ENCODE measurements around the gene PKP1. TPM values are rescaled to one million over a fixed set of nuclear protein-coding genes. Genes with fewer than 3 reads are reported as not detected.

Gene PKP1
- total RNA-seq, 1 experiment from 2014 or later: 0.94 TPM

DNA sequence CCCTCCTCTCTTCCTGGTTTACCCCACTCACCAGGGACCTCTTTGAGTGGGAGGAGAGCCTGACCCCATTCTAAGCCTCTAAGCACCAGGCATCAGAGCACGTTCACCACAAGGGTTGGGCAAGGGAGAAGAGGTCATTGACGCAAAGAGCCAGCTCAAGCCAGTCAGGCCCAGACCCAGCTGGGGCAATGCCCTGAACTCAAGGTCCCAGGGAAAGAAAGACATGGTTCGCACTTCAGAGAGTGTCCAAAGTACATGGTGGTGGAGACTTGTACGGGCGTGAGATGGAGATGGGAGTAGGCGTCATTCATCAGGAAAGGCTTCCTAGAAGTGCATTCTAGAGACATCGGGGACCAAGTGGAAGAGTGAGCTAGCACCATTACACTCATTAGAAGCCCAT lies 7.2 kb downstream of the PKP1 start:
- no peaks in the 10 kb centered on the region for H3K9me2 ChIP-seq (ENCODE audit: insufficient read depth)
- H3K36me3 ChIP-seq (ENCODE audit: low read depth): no peaks in the 10 kb centered on the region
- peaks cover 14% of the 10 kb centered on the region for H3F3A ChIP-seq (ENCODE audit: insufficient read depth, low read depth)
- H2AFZ ChIP-seq: no peak overlapping the region
- no peaks in the 10 kb centered on the region for H4K20me1 ChIP-seq (ENCODE audit: insufficient read depth)
- peaks cover 38% of the 10 kb centered on the region for H3K4me1 ChIP-seq (replicated peaks; ENCODE audit: insufficient read depth)
- H3K4me2 ChIP-seq: peak overlapping the region; percentile 52; the same call in 1 of the 2 replicates
- H3K27me3 ChIP-seq (ENCODE audit: insufficient read depth, low read depth): no peaks in the 10 kb centered on the region
- H3K79me2 ChIP-seq (ENCODE audit: low read depth): no peaks in the 10 kb centered on the region
- CTCF ChIA-PET: interaction anchor here (1.5 kb wide), 1 partner anchor 15 kb away, joined by 5 read pairs; no protein-coding TSS in a partner anchor
- H3K27ac ChIP-seq: no peak overlapping the region
- no TSS peak for BruUV-seq (replicated peaks)
- intact Hi-C loops (cut with micrococcal nuclease; ENCODE audit: unreplicated experiment): no loop called here
- H3K4me3 ChIP-seq: no peak overlapping the region
- H3K9me3 ChIP-seq (ENCODE audit: insufficient read depth, low read depth): no peaks in the 10 kb centered on the region
- POLR2A ChIA-PET (ENCODE audit: unreplicated experiment): no interaction called here
- no peak for DNase-seq
- TF ChIP-seq EZH2 (IDR thresholded peaks at IDR 0.05; ENCODE audit: low read depth): no peak
- TF ChIP-seq, protein P1, sequence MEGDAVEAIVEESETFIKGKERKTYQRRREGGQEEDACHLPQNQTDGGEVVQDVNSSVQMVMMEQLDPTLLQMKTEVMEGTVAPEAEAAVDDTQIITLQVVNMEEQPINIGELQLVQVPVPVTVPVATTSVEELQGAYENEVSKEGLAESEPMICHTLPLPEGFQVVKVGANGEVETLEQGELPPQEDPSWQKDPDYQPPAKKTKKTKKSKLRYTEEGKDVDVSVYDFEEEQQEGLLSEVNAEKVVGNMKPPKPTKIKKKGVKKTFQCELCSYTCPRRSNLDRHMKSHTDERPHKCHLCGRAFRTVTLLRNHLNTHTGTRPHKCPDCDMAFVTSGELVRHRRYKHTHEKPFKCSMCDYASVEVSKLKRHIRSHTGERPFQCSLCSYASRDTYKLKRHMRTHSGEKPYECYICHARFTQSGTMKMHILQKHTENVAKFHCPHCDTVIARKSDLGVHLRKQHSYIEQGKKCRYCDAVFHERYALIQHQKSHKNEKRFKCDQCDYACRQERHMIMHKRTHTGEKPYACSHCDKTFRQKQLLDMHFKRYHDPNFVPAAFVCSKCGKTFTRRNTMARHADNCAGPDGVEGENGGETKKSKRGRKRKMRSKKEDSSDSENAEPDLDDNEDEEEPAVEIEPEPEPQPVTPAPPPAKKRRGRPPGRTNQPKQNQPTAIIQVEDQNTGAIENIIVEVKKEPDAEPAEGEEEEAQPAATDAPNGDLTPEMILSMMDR (conservative IDR thresholded peaks at IDR 0.05): no peak

DNA sequence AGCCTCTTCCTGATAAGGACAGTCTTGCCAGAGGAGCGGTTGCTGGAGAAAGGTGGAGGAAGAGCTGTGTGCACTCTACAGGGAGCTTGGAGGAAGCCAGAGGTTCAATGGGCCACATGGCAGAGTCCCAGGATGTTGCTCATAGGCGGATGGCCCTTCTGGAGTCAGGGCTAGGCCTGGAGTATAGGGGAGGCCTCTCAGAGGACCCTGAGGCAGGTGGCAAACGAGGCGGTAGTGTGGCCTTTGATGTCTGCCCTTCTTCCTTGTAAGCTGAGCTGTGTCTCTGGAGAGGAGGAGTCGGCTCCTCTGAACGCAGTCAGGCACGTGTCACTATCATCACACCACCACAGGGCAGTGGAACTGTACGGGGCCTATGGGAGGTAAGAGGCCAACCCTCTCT lies 8.6 kb downstream of the PKP1 start:
- no peak for DNase-seq
- no TSS peak for BruUV-seq (replicated peaks)
- Histone ChIP-seq H3K9me3 (ENCODE audit: insufficient read depth, low read depth) (no peaks in the 10 kb centered on the region), H3K4me2 (no peak overlapping the region), H3K4me3 (no peak overlapping the region), H2AFZ (no peak overlapping the region), H3K27ac (no peak overlapping the region), H3K9me2 (ENCODE audit: insufficient read depth) (no peaks in the 10 kb centered on the region), H3K79me2 (ENCODE audit: low read depth) (no peaks in the 10 kb centered on the region), H3K36me3 (ENCODE audit: low read depth) (no peaks in the 10 kb centered on the region), H4K20me1 (ENCODE audit: insufficient read depth) (no peaks in the 10 kb centered on the region), H3F3A (ENCODE audit: insufficient read depth, low read depth) (peaks cover 14% of the 10 kb centered on the region), H3K27me3 (ENCODE audit: insufficient read depth, low read depth) (no peaks in the 10 kb centered on the region), H3K4me1 (replicated peaks; ENCODE audit: insufficient read depth) (peaks cover 40% of the 10 kb centered on the region)
- intact Hi-C loops (cut with micrococcal nuclease; ENCODE audit: unreplicated experiment): no loop called here
- no peak for TF ChIP-seq EZH2 (IDR thresholded peaks at IDR 0.05; ENCODE audit: low read depth)
- TF ChIP-seq, protein P1 (conservative IDR thresholded peaks at IDR 0.05): no peak
- POLR2A ChIA-PET (ENCODE audit: unreplicated experiment): no interaction called here
- CTCF ChIA-PET: no interaction called here

DNA sequence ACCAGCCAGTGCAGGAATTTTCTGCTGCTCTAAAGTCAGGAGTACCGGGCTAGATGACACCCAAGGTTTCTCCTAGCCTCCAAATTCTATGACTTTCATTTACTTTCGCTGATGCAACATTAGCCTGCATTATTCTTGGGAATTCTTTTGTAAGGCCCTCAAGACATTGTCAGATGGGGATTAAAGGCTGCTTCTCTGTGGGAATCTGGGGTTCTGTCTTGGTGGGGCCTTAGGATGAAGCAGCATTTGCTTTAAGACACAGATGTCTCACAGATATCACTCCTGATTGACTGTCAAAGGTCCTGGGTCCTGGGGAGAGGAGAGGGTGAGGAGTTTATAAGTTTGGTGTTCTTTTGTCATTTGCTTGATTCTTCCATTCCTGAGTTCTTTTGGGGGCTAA lies 11.6 kb downstream of the PKP1 start:
- Histone ChIP-seq H3K9me3 (ENCODE audit: insufficient read depth, low read depth) (no peaks in the 10 kb centered on the region), H3K9me2 (ENCODE audit: insufficient read depth) (no peaks in the 10 kb centered on the region), H3K4me1 (replicated peaks; ENCODE audit: insufficient read depth) (peaks cover 37% of the 10 kb centered on the region), H3K36me3 (ENCODE audit: low read depth) (no peaks in the 10 kb centered on the region), H3K27me3 (ENCODE audit: insufficient read depth, low read depth) (no peaks in the 10 kb centered on the region), H3K79me2 (ENCODE audit: low read depth) (no peaks in the 10 kb centered on the region), H3K27ac (no peak overlapping the region), H2AFZ (no peak overlapping the region), H3K4me2 (no peak overlapping the region), H4K20me1 (ENCODE audit: insufficient read depth) (no peaks in the 10 kb centered on the region), H3K4me3 (no peak overlapping the region), H3F3A (ENCODE audit: insufficient read depth, low read depth) (peaks cover 6% of the 10 kb centered on the region)
- BruUV-seq (replicated peaks): no TSS peak
- POLR2A ChIA-PET (ENCODE audit: unreplicated experiment): no interaction called here
- CTCF ChIA-PET: no interaction called here
- intact Hi-C loops (cut with micrococcal nuclease; ENCODE audit: unreplicated experiment): no loop called here
- TF ChIP-seq, protein P1 (conservative IDR thresholded peaks at IDR 0.05): no peak
- TF ChIP-seq EZH2 (IDR thresholded peaks at IDR 0.05; ENCODE audit: low read depth): no peak
- DNase-seq: no peak
